T-helper 2 cell treated with Interferon-gamma antibody and Interleukin-4, amounts not matched to agents 5 μg/mL and 100 μg/mL, for 36 hours (primary cell): ENCODE measurements around the gene PPP1R10.
A peak's percentile ranks its signal among the peaks of the same experiment; 100 is the strongest.
"Not testable (repeated sequence)": the region's sequence is repeated elsewhere in the genome, so short reads cannot be mapped to it uniquely, and the experiment has no call there.

Source experiments
- DNase-seq: peaks from one replicate; pipeline ENCODE4 v3.0.0; 2021; ENCODE audit warnings: low spot score
- H3K27ac Mint-ChIP-seq: one replicate; pipeline ENCODE4 v1.8.0; 2021; ENCODE audit warnings: mild to moderate bottlenecking, mixed read lengths
- H3K27me3 Mint-ChIP-seq: one replicate; pipeline ENCODE4 v1.8.0; 2021; ENCODE audit warnings: low read depth, mixed read lengths
- H3K36me3 Mint-ChIP-seq: one replicate; pipeline ENCODE4 v1.8.0; 2021; ENCODE audit warnings: low read depth, mixed read lengths
- H3K4me1 Mint-ChIP-seq: one replicate; pipeline ENCODE4 v1.8.0; 2021; ENCODE audit warnings: low read depth, mixed read lengths
- H3K4me3 Mint-ChIP-seq: one replicate; pipeline ENCODE4 v1.8.0; 2022; ENCODE audit warnings: mild to moderate bottlenecking, moderate library complexity, mixed read lengths
- H3K9me3 Mint-ChIP-seq: one replicate; pipeline ENCODE4 v1.8.0; 2021; ENCODE audit warnings: mixed read lengths

The PPP1R10 gene

GRCh38 chr6:30598912-30599624 lies 18.0 kb downstream of the PPP1R10 start:
- Mint-ChIP-seq H3K9me3 (no peaks in the 10 kb centered on the region), H3K36me3 (peaks cover 48% of the 10 kb centered on the region), H3K27ac (no peak overlapping the region), H3K27me3 (no peaks in the 10 kb centered on the region), H3K4me3 (no peak overlapping the region), H3K4me1 (peaks cover 2% of the 10 kb centered on the region)
- no peak for DNase-seq

- Mint-ChIP-seq H3K27ac (peak overlapping the region; percentile 73), H3K36me3 (peaks cover 37% of the 10 kb centered on the region)
- H3K4me3 Mint-ChIP-seq, H3K27me3 Mint-ChIP-seq, H3K9me3 Mint-ChIP-seq, H3K4me1 Mint-ChIP-seq: not testable (repeated sequence)
- DNase-seq, result peak; percentile 64
Observed at GRCh38 chr6:30597315-30598144, 19.5 kb downstream of the PPP1R10 start.

- Mint-ChIP-seq H3K9me3 (no peaks in the 10 kb centered on the region), H3K27me3 (no peaks in the 10 kb centered on the region), H3K27ac (no peak overlapping the region), H3K4me3 (no peak overlapping the region), H3K36me3 (peaks cover 50% of the 10 kb centered on the region), H3K4me1 (peaks cover 2% of the 10 kb centered on the region)
- no peak for DNase-seq
Observed at GRCh38 chr6:30592287-30592686, 24.8 kb downstream of the PPP1R10 start.

GRCh38 chr6:30591008-30591407 lies 26.0 kb downstream of the PPP1R10 start:
- Mint-ChIP-seq H3K36me3 (peaks cover 57% of the 10 kb centered on the region), H3K27ac (no peak overlapping the region), H3K4me3 (no peak overlapping the region), H3K4me1 (no peaks in the 10 kb centered on the region), H3K27me3 (no peaks in the 10 kb centered on the region), H3K9me3 (no peaks in the 10 kb centered on the region)
- no peak for DNase-seq

- Mint-ChIP-seq H3K9me3 (no peaks in the 10 kb centered on the region), H3K27me3 (no peaks in the 10 kb centered on the region), H3K4me1 (no peaks in the 10 kb centered on the region), H3K4me3 (no peak overlapping the region), H3K27ac (no peak overlapping the region), H3K36me3 (peaks cover 60% of the 10 kb centered on the region)
- DNase-seq, result no peak
Observed at GRCh38 chr6:30590509-30590908, 26.5 kb downstream of the PPP1R10 start.

- peaks cover 62% of the 10 kb centered on the region for H3K36me3 Mint-ChIP-seq
- no peak overlapping the region for H3K27ac Mint-ChIP-seq
- H3K4me3 Mint-ChIP-seq, result no peak overlapping the region
- H3K27me3 Mint-ChIP-seq, result no peaks in the 10 kb centered on the region
- H3K9me3 Mint-ChIP-seq, result no peaks in the 10 kb centered on the region
- no peak for DNase-seq
- no peaks in the 10 kb centered on the region for H3K4me1 Mint-ChIP-seq
Observed at GRCh38 chr6:30589754-30590358, 27.2 kb downstream of the PPP1R10 start.

GRCh38 chr6:30583921-30584320 lies 33.1 kb downstream of the PPP1R10 start:
- Mint-ChIP-seq H3K4me1 (no peaks in the 10 kb centered on the region), H3K36me3 (peaks cover 72% of the 10 kb centered on the region), H3K27ac (peak overlapping the region; percentile 41), H3K27me3 (no peaks in the 10 kb centered on the region), H3K4me3 (no peak overlapping the region), H3K9me3 (no peaks in the 10 kb centered on the region)
- DNase-seq, result no peak

- no peak for DNase-seq
- no peak overlapping the region for H3K4me3 Mint-ChIP-seq
- peaks cover 62% of the 10 kb centered on the region for H3K36me3 Mint-ChIP-seq
- H3K9me3 Mint-ChIP-seq, result no peaks in the 10 kb centered on the region
- H3K27me3 Mint-ChIP-seq, result no peaks in the 10 kb centered on the region
- peaks cover 22% of the 10 kb centered on the region for H3K4me1 Mint-ChIP-seq
- no peak overlapping the region for H3K27ac Mint-ChIP-seq
Observed at GRCh38 chr6:30578051-30578450, 39.0 kb downstream of the PPP1R10 start.

GRCh38 chr6:30573113-30573512 lies 43.9 kb downstream of the PPP1R10 start:
- Mint-ChIP-seq H3K36me3 (peaks cover 40% of the 10 kb centered on the region), H3K27ac (peak overlapping the region; percentile 55), H3K27me3 (no peaks in the 10 kb centered on the region), H3K4me3 (peak overlapping the region; percentile 98), H3K4me1 (peaks cover 49% of the 10 kb centered on the region), H3K9me3 (no peaks in the 10 kb centered on the region)
- DNase-seq, result no peak

- Mint-ChIP-seq H3K9me3 (no peaks in the 10 kb centered on the region), H3K4me1 (peaks cover 49% of the 10 kb centered on the region), H3K36me3 (peaks cover 30% of the 10 kb centered on the region), H3K27me3 (no peaks in the 10 kb centered on the region), H3K27ac (peak overlapping the region; percentile 99), H3K4me3 (peak overlapping the region; percentile 98)
- DNase-seq, result no peak
Observed at GRCh38 chr6:30572148-30572547, 44.9 kb downstream of the PPP1R10 start.

GRCh38 chr6:30571762-30572082 lies 45.3 kb downstream of the PPP1R10 start:
- Mint-ChIP-seq H3K4me3 (peak overlapping the region; percentile 98), H3K9me3 (no peaks in the 10 kb centered on the region), H3K27ac (peak overlapping the region; percentile 99), H3K36me3 (peaks cover 26% of the 10 kb centered on the region), H3K27me3 (no peaks in the 10 kb centered on the region), H3K4me1 (peaks cover 49% of the 10 kb centered on the region)
- no peak for DNase-seq

- peaks cover 45% of the 10 kb centered on the region for H3K4me1 Mint-ChIP-seq
- peak within 1 kb of the TSS; percentile 99 for H3K27ac Mint-ChIP-seq
- peak within 1 kb of the TSS; percentile 98 for H3K4me3 Mint-ChIP-seq
- no peaks in the 10 kb centered on the region for H3K9me3 Mint-ChIP-seq
- DNase-seq, result peak; percentile 100
- H3K27me3 Mint-ChIP-seq, result no peaks in the 10 kb centered on the region
- H3K36me3 Mint-ChIP-seq, result peaks cover 22% of the 10 kb centered on the region
Observed at GRCh38 chr6:30571075-30571761, 45.8 kb downstream of the PPP1R10 start, which contains the start of gene ABCF1. TSS of gene ABCF1 (plus strand) at chr6:30571442. CDS start at chr6:30571488, 46 bp downstream.

- Mint-ChIP-seq H3K4me1 (peaks cover 45% of the 10 kb centered on the region), H3K9me3 (no peaks in the 10 kb centered on the region), H3K27me3 (no peaks in the 10 kb centered on the region), H3K27ac (peak overlapping the region; percentile 99), H3K36me3 (peaks cover 22% of the 10 kb centered on the region), H3K4me3 (peak overlapping the region; percentile 98)
- DNase-seq, result no peak
Observed at GRCh38 chr6:30570740-30571074, 46.3 kb downstream of the PPP1R10 start.

- Mint-ChIP-seq H3K27ac (peak overlapping the region; percentile 14), H3K27me3 (no peaks in the 10 kb centered on the region), H3K36me3 (peaks cover 22% of the 10 kb centered on the region), H3K9me3 (no peaks in the 10 kb centered on the region), H3K4me3 (peak overlapping the region; percentile 98), H3K4me1 (peaks cover 45% of the 10 kb centered on the region)
- DNase-seq, result no peak
Observed at GRCh38 chr6:30570263-30570662, 46.8 kb downstream of the PPP1R10 start.
